Amniotic epithelial cell (primary cell): ENCODE measurements around the gene NR2C2AP.
"Not testable (repeated sequence)": the region's sequence is repeated elsewhere in the genome, so short reads cannot be mapped to it uniquely, and the experiment has no call there.

Experiments
- DNase-seq: peaks from one replicate; pipeline ENCODE4 v3.0.0-alpha.2; 2010; ENCODE audit warnings: low read depth

Gene NR2C2AP

GRCh38 chr19:19181488-19181998, 21.7 kb downstream of the NR2C2AP start:
- no peak for DNase-seq

- no peak for DNase-seq
These were observed 23.4 kb downstream of the NR2C2AP start for GRCh38 chr19:19179548-19180441.

GRCh38 chr19:19176950-19177349, 26.3 kb downstream of the NR2C2AP start:
- no peak for DNase-seq

GRCh38 chr19:19173243-19173642, 30.0 kb downstream of the NR2C2AP start:
- not testable (repeated sequence) for DNase-seq

- DNase-seq, result peak; percentile 79
These were observed 31.2 kb downstream of the NR2C2AP start for GRCh38 chr19:19171821-19172532.

GRCh38 chr19:19170873-19171672, 32.1 kb downstream of the NR2C2AP start:
- no peak for DNase-seq

GRCh38 chr19:19170053-19170872, 33.0 kb downstream of the NR2C2AP start, which contains the start of gene MEF2B:
TSS of gene MEF2B (minus strand) at chr19:19170263. CDS start at chr19:19150735, 19,528 bp downstream.
- DNase-seq, result peak; percentile 60

GRCh38 chr19:19169236-19170052, 33.8 kb downstream of the NR2C2AP start:
- DNase-seq, result no peak

- no peak for DNase-seq
These were observed 35.6 kb downstream of the NR2C2AP start for GRCh38 chr19:19167612-19168011.

- DNase-seq, result no peak
These were observed 37.8 kb downstream of the NR2C2AP start for GRCh38 chr19:19165396-19165795.

GRCh38 chr19:19162495-19162894, 40.7 kb downstream of the NR2C2AP start:
- no peak for DNase-seq

- no peak for DNase-seq
These were observed 42.7 kb downstream of the NR2C2AP start for GRCh38 chr19:19160461-19161035.

GRCh38 chr19:19159534-19159933, 43.7 kb downstream of the NR2C2AP start:
- no peak for DNase-seq

GRCh38 chr19:19157808-19158207, 45.4 kb downstream of the NR2C2AP start:
- DNase-seq, result no peak

GRCh38 chr19:19155495-19156219, 47.6 kb downstream of the NR2C2AP start:
- no peak for DNase-seq

- DNase-seq, result no peak
These were observed 48.3 kb downstream of the NR2C2AP start for GRCh38 chr19:19154768-19155494.

- DNase-seq, result no peak
These were observed 50.4 kb downstream of the NR2C2AP start for GRCh38 chr19:19152668-19153384.

- DNase-seq, result no peak
These were observed 51.8 kb downstream of the NR2C2AP start for GRCh38 chr19:19151418-19151817.
